RWPE1 (cell line): Measurements from ENCODE around the gene UBE2F.
A peak's percentile ranks its signal among the peaks of the same experiment; 100 is the strongest.

ENCODE experiments used
- CTCF ChIA-PET: fragments of 350-600 bp; sonication (Branson Sonifier 250); formaldehyde crosslinking; extraction: SDS; loops from one replicate; lab custom pipeline; 2021; lab: Yijun Ruan, JAX
- POLR2A ChIA-PET: fragments of 400-600 bp; formaldehyde crosslinking; extraction: SDS; loops from one replicate; lab custom pipeline; 2020; ENCODE audit warnings: antibody characterized with exemption; ENCODE audit not compliant: low non-redundant PET; lab: Yijun Ruan, JAX
- DNase-seq: peaks from one replicate; pipeline ENCODE4 v3.0.0; 2012; ENCODE audit warnings: low spot score
- H3K27ac ChIP-seq: fragments of 450-650 bp; 2 replicates; pipeline ENCODE4 v1.5.1; 2017
- TF ChIP-seq, protein P1 (sequence below): fragments of 450-650 bp; conservative IDR thresholded peaks from 2 replicates; pipeline ENCODE4 v1.5.1; 2017; ENCODE audit warnings: low read depth, mild to moderate bottlenecking

The UBE2F gene

DNA sequence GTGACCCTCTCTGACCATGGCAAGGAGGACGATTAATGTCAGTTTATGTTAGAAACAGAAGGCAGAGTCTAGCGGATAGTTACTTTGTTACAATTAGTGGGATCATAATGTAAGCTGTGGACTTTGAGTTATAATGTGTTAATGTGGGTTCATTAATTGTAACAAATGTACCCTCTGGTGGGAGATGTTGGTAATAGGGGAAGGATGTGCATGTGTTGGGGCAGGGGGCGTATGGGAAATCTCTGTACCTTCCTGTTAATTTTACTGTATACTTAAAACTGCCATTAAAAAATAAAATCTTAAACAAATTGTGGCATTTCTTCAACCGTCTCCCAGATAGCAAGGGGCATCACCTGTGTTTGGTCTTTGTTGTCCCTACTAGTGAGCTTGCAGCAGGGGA is 4.8 kb downstream of the UBE2F start:
- no peak for DNase-seq
- ChIA-PET POLR2A (no interaction called here), CTCF (interaction anchor here (1.9 kb wide), 1 partner anchor 113 kb away, joined by 4 read pairs; no protein-coding TSS in a partner anchor)
- no peak overlapping the region for H3K27ac ChIP-seq
- TF ChIP-seq, protein P1, sequence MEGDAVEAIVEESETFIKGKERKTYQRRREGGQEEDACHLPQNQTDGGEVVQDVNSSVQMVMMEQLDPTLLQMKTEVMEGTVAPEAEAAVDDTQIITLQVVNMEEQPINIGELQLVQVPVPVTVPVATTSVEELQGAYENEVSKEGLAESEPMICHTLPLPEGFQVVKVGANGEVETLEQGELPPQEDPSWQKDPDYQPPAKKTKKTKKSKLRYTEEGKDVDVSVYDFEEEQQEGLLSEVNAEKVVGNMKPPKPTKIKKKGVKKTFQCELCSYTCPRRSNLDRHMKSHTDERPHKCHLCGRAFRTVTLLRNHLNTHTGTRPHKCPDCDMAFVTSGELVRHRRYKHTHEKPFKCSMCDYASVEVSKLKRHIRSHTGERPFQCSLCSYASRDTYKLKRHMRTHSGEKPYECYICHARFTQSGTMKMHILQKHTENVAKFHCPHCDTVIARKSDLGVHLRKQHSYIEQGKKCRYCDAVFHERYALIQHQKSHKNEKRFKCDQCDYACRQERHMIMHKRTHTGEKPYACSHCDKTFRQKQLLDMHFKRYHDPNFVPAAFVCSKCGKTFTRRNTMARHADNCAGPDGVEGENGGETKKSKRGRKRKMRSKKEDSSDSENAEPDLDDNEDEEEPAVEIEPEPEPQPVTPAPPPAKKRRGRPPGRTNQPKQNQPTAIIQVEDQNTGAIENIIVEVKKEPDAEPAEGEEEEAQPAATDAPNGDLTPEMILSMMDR = no peak

DNA sequence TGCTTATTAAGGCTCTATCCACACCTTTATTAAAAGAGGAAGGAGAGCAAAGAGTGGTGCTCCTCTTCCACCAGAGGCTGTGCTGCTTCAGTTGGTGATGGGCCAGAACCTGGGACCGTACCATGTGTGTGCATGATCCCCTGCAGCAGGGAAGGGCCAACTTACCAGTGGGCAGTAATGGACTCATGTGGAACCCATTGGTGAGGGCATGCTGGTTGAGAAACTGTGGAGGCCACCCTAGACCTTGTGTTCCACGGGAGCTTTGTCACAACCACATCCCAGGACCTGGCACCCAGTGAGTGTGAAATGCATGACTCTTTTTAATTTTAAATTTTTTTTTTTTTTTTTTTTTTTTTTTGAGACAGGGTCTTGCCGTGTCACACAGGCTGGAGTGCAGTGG is 5.4 kb downstream of the UBE2F start:
- CTCF ChIA-PET = interaction anchor here (1.9 kb wide), 1 partner anchor 114 kb away, joined by 4 read pairs; no protein-coding TSS in a partner anchor
- H3K27ac ChIP-seq = no peak overlapping the region
- POLR2A ChIA-PET = no interaction called here
- TF ChIP-seq, protein P1 = no peak
- DNase-seq = no peak

DNA sequence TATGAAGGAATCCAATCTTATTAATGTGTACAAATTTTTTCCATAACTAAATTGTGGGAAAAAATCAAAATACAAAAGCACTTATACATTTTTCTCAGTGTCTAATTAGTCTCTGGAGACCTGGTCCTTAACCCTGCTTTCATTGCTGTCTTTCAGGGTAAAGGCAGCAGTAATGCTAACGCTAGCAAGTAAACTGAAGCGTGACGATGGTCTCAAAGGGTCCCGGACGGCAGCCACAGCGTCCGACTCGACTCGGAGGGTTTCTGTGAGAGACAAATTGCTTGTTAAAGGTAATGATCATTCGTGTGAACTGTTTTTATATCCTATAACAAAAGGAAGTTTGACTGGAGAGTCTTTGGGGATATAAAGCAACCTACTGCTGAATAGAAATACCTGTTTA is 6.1 kb downstream of the UBE2F start:
- TF ChIP-seq, protein P1 = no peak
- POLR2A ChIA-PET = no interaction called here
- DNase-seq = no peak
- H3K27ac ChIP-seq = no peak overlapping the region
- CTCF ChIA-PET = no interaction called here

DNA sequence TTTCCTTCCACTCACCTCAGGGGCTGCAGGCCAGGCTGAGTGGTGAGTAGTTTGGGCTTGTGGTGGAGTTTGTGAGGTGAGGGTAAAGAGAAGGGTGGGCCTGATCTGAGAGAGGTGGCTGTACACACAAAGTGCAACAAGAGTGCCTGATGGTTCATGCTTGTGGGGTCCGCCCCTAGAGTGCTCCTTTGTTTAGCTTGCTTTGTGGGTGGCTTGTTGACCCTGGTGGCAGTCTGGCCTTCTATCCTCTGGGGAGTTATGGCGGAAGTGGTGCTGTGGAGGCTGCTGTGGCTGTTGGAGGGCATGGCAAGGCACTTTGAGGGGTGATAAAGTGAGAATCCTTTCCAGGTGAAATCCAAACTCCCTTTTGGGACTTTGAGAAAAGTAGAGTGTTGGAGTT is 10.6 kb downstream of the UBE2F start:
- H3K27ac ChIP-seq = no peak overlapping the region
- CTCF ChIA-PET = interaction anchor here (0.6 kb wide), 1 partner anchor 52 kb away, joined by 4 read pairs; no protein-coding TSS in a partner anchor
- POLR2A ChIA-PET = interaction anchor here (0.5 to 0.6 kb wide), 2 partner anchors 45 to 213 kb away, joined by 3 read pairs; no protein-coding TSS in a partner anchor
- TF ChIP-seq, protein P1 = no peak
- no peak for DNase-seq

DNA sequence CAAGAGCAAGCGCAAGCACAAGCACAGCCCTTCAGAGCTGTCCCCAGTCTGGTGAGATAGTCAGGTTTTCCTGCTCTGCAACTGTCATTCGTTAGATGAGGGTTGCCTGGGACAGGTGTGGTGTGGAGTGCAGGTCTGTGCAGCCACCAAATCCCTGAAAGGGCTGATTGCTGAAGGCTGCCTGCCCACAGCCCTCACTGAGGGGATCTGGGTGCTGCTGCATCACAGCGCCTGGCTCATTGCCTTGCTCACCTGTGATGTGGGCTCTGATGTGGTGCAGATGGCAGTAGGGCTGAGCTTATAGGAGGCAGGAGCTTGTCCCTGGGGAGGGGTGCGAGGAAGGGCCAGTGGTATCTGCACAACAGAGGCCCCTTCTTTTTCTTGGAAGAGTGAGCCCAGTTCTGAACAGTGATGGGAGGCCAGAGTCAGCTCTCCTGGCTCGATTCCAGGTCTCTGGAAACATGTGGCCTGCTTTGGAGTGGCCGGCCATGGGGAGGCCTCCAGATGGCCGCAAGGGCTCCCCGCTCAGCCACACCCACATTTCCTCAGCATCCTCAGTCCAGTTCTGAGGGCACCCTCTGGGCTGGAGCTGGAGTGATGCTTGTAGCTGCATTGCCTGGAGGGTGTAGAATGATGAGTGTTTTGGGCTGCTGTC is 11.4 kb downstream of the UBE2F start:
- ChIA-PET POLR2A (interaction anchor here (0.5 kb wide), 1 partner anchor 44 kb away, joined by 3 read pairs; no protein-coding TSS in a partner anchor), CTCF (no interaction called here)
- peak overlapping the region; percentile 18; the same call in 1 of the 2 replicates for H3K27ac ChIP-seq
- DNase-seq = no peak
- TF ChIP-seq, protein P1 = no peak

DNA sequence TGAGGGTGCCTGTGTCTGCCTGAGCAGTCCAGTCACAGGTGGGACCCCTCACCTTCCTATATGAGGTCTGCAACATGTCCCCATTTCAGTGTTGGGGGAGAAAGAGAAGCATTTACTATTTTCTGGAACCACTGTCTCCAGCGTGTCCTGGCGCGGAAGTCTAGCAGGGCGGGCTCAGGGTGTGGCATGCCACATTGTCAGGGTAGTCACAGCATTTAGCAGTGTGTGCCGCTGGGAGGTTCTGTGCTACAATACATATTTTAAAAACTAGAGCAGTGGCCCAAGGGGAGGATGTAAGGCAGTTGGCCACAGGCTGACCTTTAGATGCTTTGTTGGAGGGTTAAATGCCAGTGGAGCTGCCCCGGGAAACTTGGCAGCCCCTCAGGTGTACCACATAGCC is 12.5 kb downstream of the UBE2F start:
- ChIA-PET CTCF (no interaction called here), POLR2A (no interaction called here)
- DNase-seq = no peak
- TF ChIP-seq, protein P1 = no peak
- peak overlapping the region; percentile 25 for H3K27ac ChIP-seq
